Measurements from ENCODE around the gene COX7A2L. TPM values are rescaled to one million over a fixed set of nuclear protein-coding genes. Genes with fewer than 3 reads are reported as not detected.
"Not testable (repeated sequence)": the region's sequence is repeated elsewhere in the genome, so short reads cannot be mapped to it uniquely, and the experiment has no call there.

COX7A2L gene, protein sequence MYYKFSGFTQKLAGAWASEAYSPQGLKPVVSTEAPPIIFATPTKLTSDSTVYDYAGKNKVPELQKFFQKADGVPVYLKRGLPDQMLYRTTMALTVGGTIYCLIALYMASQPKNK
- total RNA-seq: 100 to 1,000 TPM in 2 of 4 donors, 10 to 100 TPM in 2; 69.3 to 112 (median 99.0) TPM

DNA sequence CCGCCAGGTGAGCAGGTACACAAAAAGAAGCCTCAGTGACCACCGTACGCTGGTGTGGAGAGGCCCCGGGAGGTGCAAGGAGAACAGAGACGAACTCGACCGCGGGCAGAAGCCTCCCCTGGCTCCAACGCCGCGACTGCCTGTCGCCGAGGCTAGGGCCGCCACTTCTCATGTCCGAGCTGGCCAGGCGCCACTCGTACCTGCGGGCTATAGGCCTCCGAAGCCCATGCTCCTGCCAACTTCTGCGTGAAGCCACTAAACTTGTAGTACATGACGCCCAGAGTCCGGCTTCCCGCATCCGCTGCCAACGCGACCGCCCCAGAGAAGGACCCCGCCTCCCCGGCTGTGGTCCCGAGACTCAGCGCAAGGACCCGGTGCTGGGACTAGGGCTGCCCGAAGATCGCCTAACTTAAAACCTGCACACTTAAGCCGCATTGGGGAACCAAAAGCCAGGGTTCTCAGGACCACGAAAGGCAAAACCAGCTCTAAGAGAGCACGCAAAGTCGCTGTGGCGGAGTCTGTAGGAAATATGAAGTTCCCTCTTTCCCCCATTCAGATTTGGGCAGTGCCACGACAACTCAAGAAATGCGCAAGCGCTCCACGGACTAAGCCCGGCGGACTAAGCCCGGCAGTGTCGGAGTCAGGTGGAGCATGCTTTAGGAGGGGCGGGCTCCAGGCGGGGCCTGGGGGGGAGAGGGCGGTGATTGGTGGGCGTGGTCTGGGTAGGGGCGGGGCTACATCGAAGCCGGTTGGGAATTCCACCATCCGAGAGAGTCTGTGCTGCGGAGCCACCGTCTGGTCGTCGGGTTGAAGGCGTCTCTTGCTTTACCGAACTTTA is at the start of gene COX7A2L:
TSS of gene COX7A2L (minus strand) at position 328 of the 838 bp plus-strand sequence. CDS start at position 272, 56 bp downstream.
- Histone ChIP-seq H3K4me3 (peak within 1 kb of the TSS; percentile 95), H3K36me3 (no peaks in the 10 kb centered on the region), H3K4me1 (peaks cover 34% of the 10 kb centered on the region), H3K27me3 (no peaks in the 10 kb centered on the region), H3K9me3 (no peaks in the 10 kb centered on the region), H3K27ac (peak within 1 kb of the TSS; percentile 96)
- TF ChIP-seq POLR2A (IDR thresholded peaks at IDR 0.05) (peak in 1 of 2 donors; percentile 80), POLR2AphosphoS5 (IDR thresholded peaks at IDR 0.05) (peak; percentile 27 to 65 (median 64))
- TF ChIP-seq, protein P1, sequence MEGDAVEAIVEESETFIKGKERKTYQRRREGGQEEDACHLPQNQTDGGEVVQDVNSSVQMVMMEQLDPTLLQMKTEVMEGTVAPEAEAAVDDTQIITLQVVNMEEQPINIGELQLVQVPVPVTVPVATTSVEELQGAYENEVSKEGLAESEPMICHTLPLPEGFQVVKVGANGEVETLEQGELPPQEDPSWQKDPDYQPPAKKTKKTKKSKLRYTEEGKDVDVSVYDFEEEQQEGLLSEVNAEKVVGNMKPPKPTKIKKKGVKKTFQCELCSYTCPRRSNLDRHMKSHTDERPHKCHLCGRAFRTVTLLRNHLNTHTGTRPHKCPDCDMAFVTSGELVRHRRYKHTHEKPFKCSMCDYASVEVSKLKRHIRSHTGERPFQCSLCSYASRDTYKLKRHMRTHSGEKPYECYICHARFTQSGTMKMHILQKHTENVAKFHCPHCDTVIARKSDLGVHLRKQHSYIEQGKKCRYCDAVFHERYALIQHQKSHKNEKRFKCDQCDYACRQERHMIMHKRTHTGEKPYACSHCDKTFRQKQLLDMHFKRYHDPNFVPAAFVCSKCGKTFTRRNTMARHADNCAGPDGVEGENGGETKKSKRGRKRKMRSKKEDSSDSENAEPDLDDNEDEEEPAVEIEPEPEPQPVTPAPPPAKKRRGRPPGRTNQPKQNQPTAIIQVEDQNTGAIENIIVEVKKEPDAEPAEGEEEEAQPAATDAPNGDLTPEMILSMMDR (IDR thresholded peaks at IDR 0.05): no peak
- 1% methylated on average over 31 of the region's 61 CpGs for WGBS
- DNase-seq (ENCODE audit: low spot score in 2 of 2): peak; percentile 98

DNA sequence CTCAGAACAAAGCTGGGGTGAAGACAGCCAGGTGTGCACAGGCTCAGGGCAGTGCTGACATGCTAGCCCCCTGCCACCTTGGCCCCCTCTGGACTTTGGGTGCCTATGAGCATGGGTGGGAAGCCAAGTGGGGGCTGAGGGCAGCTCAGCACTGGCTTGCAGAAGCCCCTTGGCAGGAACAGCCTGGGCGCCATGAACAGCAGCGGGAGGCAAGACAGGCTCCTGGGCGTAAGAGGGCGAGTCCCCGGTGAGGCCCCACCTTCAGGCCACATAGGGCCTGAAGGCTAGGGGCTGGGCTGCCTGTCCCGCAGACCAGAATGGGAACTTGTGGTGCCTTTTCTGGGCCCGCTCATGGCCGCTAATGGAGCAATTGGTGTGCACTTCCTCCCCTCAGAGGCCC is 47.0 kb upstream of the COX7A2L start:
- Histone ChIP-seq H3K4me3 (no peak overlapping the region), H3K27ac (no peak overlapping the region), H3K36me3 (no peaks in the 10 kb centered on the region), H3K9me3 (no peaks in the 10 kb centered on the region), H3K27me3 (no peaks in the 10 kb centered on the region), H3K4me1 (no peaks in the 10 kb centered on the region)
- DNase-seq (ENCODE audit: low spot score in 2 of 2): no peak
- TF ChIP-seq EP300 (IDR thresholded peaks at IDR 0.05): no peak
- no peak for TF ChIP-seq POLR2AphosphoS5 (IDR thresholded peaks at IDR 0.05)
- TF ChIP-seq POLR2A (IDR thresholded peaks at IDR 0.05): no peak
- TF ChIP-seq, protein P1 (IDR thresholded peaks at IDR 0.05): no peak
- WGBS: 100% methylated on average over 2 of the region's 8 CpGs

- H3K4me1 ChIP-seq: no peaks in the 10 kb centered on the region
- H3K36me3 ChIP-seq: no peaks in the 10 kb centered on the region
- H3K4me3 ChIP-seq: no peak overlapping the region
- TF ChIP-seq POLR2A (IDR thresholded peaks at IDR 0.05) (no peak), EP300 (IDR thresholded peaks at IDR 0.05) (no peak), POLR2AphosphoS5 (IDR thresholded peaks at IDR 0.05) (no peak)
- TF ChIP-seq, protein P1 (IDR thresholded peaks at IDR 0.05): no peak
- no peaks in the 10 kb centered on the region for H3K27me3 ChIP-seq
- H3K9me3 ChIP-seq: no peaks in the 10 kb centered on the region
- WGBS: no CpG with 5 or more reads among the region's 6 CpGs
- no peak for DNase-seq (ENCODE audit: low spot score in 2 of 2)
- no peak overlapping the region for H3K27ac ChIP-seq
Observed at GRCh38 chr2:42407476-42407875, 46.5 kb upstream of the COX7A2L start.

DNA sequence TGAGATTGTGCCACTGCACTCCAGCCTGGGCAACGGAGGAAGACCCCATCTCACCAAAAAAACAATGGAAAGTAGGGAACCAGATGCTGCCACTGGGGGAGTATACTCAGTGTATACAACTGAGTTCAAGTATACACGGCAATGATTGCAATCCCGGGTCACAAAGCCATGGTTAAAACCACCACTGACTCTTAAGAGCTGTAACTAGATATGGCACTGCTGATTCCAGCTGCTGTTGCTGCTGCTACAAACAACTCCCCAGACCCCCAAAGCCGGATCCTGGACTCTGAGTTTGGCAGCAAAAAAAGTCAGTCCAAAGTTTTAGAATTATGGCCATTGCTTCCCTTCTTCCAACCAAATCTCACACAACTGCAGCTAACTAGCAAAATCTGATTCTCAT is 43.7 kb upstream of the COX7A2L start:
- Histone ChIP-seq H3K9me3 (no peaks in the 10 kb centered on the region), H3K27me3 (no peaks in the 10 kb centered on the region), H3K4me3 (no peak overlapping the region), H3K4me1 (no peaks in the 10 kb centered on the region), H3K27ac (no peak overlapping the region), H3K36me3 (no peaks in the 10 kb centered on the region)
- TF ChIP-seq, protein P1 (IDR thresholded peaks at IDR 0.05): no peak
- TF ChIP-seq EP300 (IDR thresholded peaks at IDR 0.05) (no peak), POLR2A (IDR thresholded peaks at IDR 0.05) (no peak), POLR2AphosphoS5 (IDR thresholded peaks at IDR 0.05) (no peak)
- no peak for DNase-seq (ENCODE audit: low spot score in 2 of 2)
- 83% methylated on average over 4 of the region's 4 CpGs for WGBS

DNA sequence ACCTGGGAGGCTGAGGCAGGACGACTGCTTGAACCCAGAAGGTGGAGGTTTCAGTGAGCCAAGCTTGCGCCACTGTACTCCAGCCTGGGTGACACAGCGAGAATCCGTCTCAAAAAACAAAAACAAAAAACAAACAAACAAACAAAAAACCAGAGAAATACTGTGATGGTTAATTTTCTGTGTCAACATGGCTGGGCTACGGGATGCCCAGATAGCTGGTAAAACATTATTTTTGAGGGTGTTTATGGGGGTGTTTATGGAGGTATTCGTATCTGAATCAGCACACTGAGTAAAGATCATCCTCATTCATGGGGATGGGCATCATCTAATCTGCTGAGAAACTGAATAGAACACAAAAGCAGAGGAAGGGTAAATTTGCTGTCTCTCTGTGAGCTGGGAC is 40.8 kb upstream of the COX7A2L start:
- no peaks in the 10 kb centered on the region for H3K36me3 ChIP-seq
- no peaks in the 10 kb centered on the region for H3K9me3 ChIP-seq
- H3K4me1 ChIP-seq: no peaks in the 10 kb centered on the region
- H3K27ac ChIP-seq: no peak overlapping the region
- no peak for DNase-seq (ENCODE audit: low spot score in 2 of 2)
- H3K4me3 ChIP-seq: no peak overlapping the region
- no peaks in the 10 kb centered on the region for H3K27me3 ChIP-seq
- 93% methylated on average over 6 of the region's 6 CpGs for WGBS
- TF ChIP-seq, protein P1 (IDR thresholded peaks at IDR 0.05): no peak

DNA sequence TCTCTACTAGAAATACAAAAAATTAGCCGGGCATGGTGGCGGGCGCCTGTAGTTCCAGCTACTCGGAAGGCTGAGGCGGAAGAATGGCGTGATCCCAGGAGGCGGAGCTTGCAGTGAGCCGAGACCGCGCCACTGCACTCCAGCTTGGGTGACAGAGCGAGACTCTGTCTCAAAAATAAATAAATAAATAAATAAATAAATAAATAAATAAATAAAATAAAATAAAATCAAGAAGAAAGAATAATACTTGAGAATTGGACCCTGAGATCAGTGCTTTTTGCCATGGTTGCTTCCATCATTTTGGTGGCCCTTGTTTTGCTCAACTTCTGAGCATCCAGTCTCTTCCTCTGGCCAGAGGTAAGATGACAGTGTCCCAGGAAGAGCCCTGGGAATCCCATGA is 37.0 kb upstream of the COX7A2L start:
- not testable (repeated sequence) for H3K27me3 ChIP-seq; H3K27ac ChIP-seq; DNase-seq (ENCODE audit: low spot score in 2 of 2); H3K9me3 ChIP-seq; H3K4me1 ChIP-seq; H3K36me3 ChIP-seq; H3K4me3 ChIP-seq
- 96% methylated on average over 11 of the region's 11 CpGs for WGBS

- 98% methylated on average over 3 of the region's 3 CpGs for WGBS
- not testable (repeated sequence) for H3K9me3 ChIP-seq; H3K27ac ChIP-seq; H3K36me3 ChIP-seq; H3K4me3 ChIP-seq; H3K4me1 ChIP-seq; DNase-seq (ENCODE audit: low spot score in 2 of 2); H3K27me3 ChIP-seq
Observed at GRCh38 chr2:42393320-42393719, 32.3 kb upstream of the COX7A2L start.
